ENCODE results near the gene CYB561A3. TPM values are rescaled to one million over a fixed set of nuclear protein-coding genes. Genes with fewer than 3 reads are reported as not detected.

The CYB561A3 gene
- total and polyA plus RNA-seq, 7 donors: 7.7 to 25.1 (median 15.5) TPM

- 70 to 90% (median 81%) methylated on average over 4 of the region's 4 CpGs for WGBS, 3 donors
These were observed 52.5 kb downstream of the CYB561A3 start for GRCh38 chr11:61309141-61309540.

GRCh38 chr11:61307354-61307753, 54.3 kb downstream of the CYB561A3 start:
- H3K9me3 ChIP-seq: no peaks in the 10 kb centered on the region
- ATAC-seq (no peak), DNase-seq (no peak)
- H3K27me3 ChIP-seq (ENCODE audit: insufficient read depth in 3 of 3, low read length in 2 of 3): no peaks in the 10 kb centered on the region
- 75 to 81% (median 75%) methylated on average over 1 of the region's 1 CpG for WGBS, 3 donors
- no peak overlapping the region for H3K27ac ChIP-seq
- H3K4me3 ChIP-seq: no peak overlapping the region
- H3K4me1 ChIP-seq: no peaks in the 10 kb centered on the region
- intact Hi-C loops (cut with DNase I): no loop called here
- no peak for TF ChIP-seq CTCF (IDR thresholded peaks at IDR 0.05)
- H3K36me3 ChIP-seq (ENCODE audit: insufficient read depth in 1 of 2, low read depth in 1 of 2): peaks cover 45 to 100% of the 10 kb centered on the region in 2 donors

More at GRCh38 chr11:61309141-61309540, 52.5 kb downstream of the CYB561A3 start:
- DNase-seq: no peak
- peaks cover 35 to 100% of the 10 kb centered on the region in 2 donors for H3K36me3 ChIP-seq (ENCODE audit: insufficient read depth in 1 of 2, low read depth in 1 of 2)
- no peaks in the 10 kb centered on the region for H3K9me3 ChIP-seq
- intact Hi-C loops (cut with DNase I): no loop called here
- no peaks in the 10 kb centered on the region for H3K27me3 ChIP-seq (ENCODE audit: insufficient read depth in 3 of 3, low read length in 2 of 3)
- H3K27ac ChIP-seq: no peak overlapping the region
- no peaks in the 10 kb centered on the region for H3K4me1 ChIP-seq
- H3K4me3 ChIP-seq: no peak overlapping the region
- TF ChIP-seq CTCF (IDR thresholded peaks at IDR 0.05): no peak
- no peak for ATAC-seq

GRCh38 chr11:61306221-61306620, 55.5 kb downstream of the CYB561A3 start:
- Histone ChIP-seq H3K27me3 (ENCODE audit: insufficient read depth in 3 of 3, low read length in 2 of 3) (no peaks in the 10 kb centered on the region), H3K4me3 (no peak overlapping the region), H3K27ac (no peak overlapping the region), H3K4me1 (no peaks in the 10 kb centered on the region), H3K36me3 (ENCODE audit: insufficient read depth in 1 of 2, low read depth in 1 of 2) (peaks cover 46 to 100% of the 10 kb centered on the region in 2 donors), H3K9me3 (no peaks in the 10 kb centered on the region)
- TF ChIP-seq CTCF (IDR thresholded peaks at IDR 0.05): no peak
- no peak for ATAC-seq
- WGBS, 3 donors: 85 to 92% (median 85%) methylated on average over 1 of the region's 1 CpG
- intact Hi-C loops (cut with DNase I): no loop called here
- no peak for DNase-seq

GRCh38 chr11:61305417-61305816, 56.3 kb downstream of the CYB561A3 start:
- ATAC-seq (no peak), DNase-seq (no peak)
- H3K27me3 ChIP-seq (ENCODE audit: insufficient read depth in 3 of 3, low read length in 2 of 3): no peaks in the 10 kb centered on the region
- peaks cover 50 to 100% of the 10 kb centered on the region in 2 donors for H3K36me3 ChIP-seq (ENCODE audit: insufficient read depth in 1 of 2, low read depth in 1 of 2)
- no peak overlapping the region for H3K27ac ChIP-seq
- intact Hi-C loops (cut with DNase I): no loop called here
- no peaks in the 10 kb centered on the region for H3K9me3 ChIP-seq
- 96 to 99% (median 97%) methylated on average over 7 of the region's 7 CpGs for WGBS, 3 donors
- H3K4me1 ChIP-seq: no peaks in the 10 kb centered on the region
- no peak overlapping the region for H3K4me3 ChIP-seq
- TF ChIP-seq CTCF (IDR thresholded peaks at IDR 0.05): no peak

GRCh38 chr11:61303725-61304124, 58.0 kb downstream of the CYB561A3 start:
- no peaks in the 10 kb centered on the region for H3K4me1 ChIP-seq
- no peaks in the 10 kb centered on the region for H3K9me3 ChIP-seq
- no peak overlapping the region for H3K27ac ChIP-seq
- 95 to 97% (median 95%) methylated on average over 9 of the region's 9 CpGs for WGBS, 3 donors
- no peak overlapping the region for H3K4me3 ChIP-seq
- H3K27me3 ChIP-seq (ENCODE audit: insufficient read depth in 3 of 3, low read length in 2 of 3): no peaks in the 10 kb centered on the region
- no peak for TF ChIP-seq CTCF (IDR thresholded peaks at IDR 0.05)
- intact Hi-C loops (cut with DNase I): no loop called here
- H3K36me3 ChIP-seq (ENCODE audit: insufficient read depth in 1 of 2, low read depth in 1 of 2): peaks cover 52 to 100% of the 10 kb centered on the region in 2 donors
- DNase-seq: no peak
- no peak for ATAC-seq

Measured in psoas muscle (tissue), 8 donors.